Measurements from ENCODE around the gene PQBP1.
"Not testable (repeated sequence)": the region's sequence is repeated elsewhere in the genome, so short reads cannot be mapped to it uniquely, and the experiment has no call there.

The PQBP1 gene

DNA sequence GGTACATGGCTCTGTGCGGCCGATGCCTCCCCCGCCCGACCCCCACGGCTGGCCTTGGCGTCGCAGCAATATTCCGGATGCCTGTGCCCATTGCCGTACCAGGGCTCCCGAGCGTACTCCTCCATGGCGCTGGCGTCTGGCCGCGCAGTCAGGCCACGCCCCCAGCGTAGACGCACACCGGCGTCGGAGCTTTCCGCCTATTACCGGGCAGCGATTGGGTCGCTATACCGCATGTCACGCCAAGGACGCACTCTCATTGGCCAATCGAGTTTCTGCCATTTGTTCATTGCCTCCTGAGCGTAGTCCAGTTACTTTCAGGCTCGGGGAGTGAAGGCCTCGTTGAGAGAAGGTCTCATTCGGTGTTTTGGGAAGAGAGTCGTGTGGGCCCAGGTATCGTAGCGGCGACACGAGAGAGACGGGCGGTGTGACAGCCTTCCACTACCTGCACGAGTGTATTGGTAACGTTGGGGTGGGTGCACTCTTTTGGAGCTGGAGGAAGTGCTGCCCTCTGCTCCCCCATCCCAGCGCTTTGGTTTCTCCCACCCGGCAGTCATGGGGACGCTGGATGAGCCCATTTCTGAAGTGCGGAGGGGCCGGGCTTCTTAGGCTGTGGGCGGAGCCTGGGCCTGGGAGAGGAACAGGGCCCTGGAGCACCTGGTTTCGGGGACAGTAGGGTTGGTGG, at the start of gene PQBP1, which contains the start of gene TIMM17B:
Gene PQBP1, plus strand, starts transcription at position 306 of the 682 bp plus-strand sequence. CDS start 580 bp downstream, outside the sequence.
Gene TIMM17B, minus strand, starts transcription at position 144 of the 682 bp plus-strand sequence. Its CDS starts 19 bp downstream, at position 125.
- peak; percentile 93 for DNase-seq

GRCh38 chrX:48848847-48849246, 48.9 kb upstream of the PQBP1 start:
- DNase-seq = no peak

- DNase-seq = no peak
These were observed 44.9 kb upstream of the PQBP1 start for GRCh38 chrX:48852857-48853256.

GRCh38 chrX:48853494-48853893, 44.2 kb upstream of the PQBP1 start:
- not testable (repeated sequence) for DNase-seq

GRCh38 chrX:48854121-48854804, 43.5 kb upstream of the PQBP1 start:
- not testable (repeated sequence) for DNase-seq

DNA sequence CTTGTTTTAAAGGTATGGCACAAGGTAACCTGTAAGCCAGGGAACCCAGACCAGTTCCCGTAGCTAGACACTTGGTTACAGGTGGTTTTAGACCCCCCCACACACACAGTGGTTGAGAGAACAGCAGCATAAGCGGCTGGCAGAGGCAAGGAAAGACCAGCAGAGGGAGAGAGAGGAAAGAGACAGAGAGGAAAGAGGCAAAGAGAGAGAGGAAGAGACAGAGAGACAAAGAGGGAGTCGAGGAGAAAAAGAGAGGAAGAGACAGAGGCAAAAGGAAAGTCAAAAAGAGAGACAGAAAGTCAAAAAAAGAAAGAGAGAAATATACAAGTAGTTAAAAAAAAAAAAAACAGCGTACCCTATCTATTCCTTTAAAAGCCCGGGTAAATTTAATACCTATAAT, 42.8 kb upstream of the PQBP1 start:
- no peak for DNase-seq

DNA sequence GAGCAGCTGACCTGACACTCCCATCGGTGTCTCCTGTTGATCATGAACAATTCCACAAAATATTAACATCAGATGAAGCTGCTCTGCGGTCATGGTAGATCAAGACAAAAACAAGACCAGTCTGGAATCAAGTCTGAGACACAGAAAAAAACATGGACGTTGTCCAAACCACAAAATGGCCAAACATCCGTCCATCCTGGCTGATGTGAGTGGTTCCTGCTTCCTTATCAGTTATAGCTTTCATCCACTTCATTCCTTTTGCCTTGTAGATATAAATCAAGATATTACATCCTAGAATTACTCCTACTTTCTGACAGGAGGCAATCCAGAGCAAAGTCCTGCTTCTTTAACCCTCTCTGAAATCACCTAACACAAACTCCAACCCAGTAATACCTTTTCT, 33.5 kb upstream of the PQBP1 start:
- no peak for DNase-seq

DNA sequence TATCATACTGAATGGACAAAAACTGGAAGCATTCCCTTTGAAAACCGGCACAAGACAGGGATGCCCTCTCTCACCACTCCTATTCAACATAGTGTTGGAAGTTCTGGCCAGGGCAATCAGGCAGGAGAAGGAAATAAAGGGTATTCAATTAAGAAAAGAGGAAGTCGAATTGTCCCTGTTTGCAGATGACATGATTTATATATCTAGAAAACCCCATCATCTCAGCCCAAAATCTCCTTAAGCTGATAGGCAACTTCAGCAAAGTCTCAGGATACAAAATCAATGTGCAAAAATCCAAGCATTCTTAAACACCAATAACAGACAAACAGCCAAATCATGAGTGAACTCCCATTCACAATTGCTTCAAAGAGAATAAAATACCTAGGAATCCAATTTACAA, 25.7 kb upstream of the PQBP1 start:
- DNase-seq = not testable (repeated sequence)

- not testable (repeated sequence) for DNase-seq
These were observed 20.8 kb upstream of the PQBP1 start for GRCh38 chrX:48876944-48877343.

GRCh38 chrX:48883729-48884128, 14.0 kb upstream of the PQBP1 start:
- no peak for DNase-seq

GRCh38 chrX:48886586-48886985, 11.1 kb upstream of the PQBP1 start:
- not testable (repeated sequence) for DNase-seq

GRCh38 chrX:48890296-48890925, 7.3 kb upstream of the PQBP1 start:
- no peak for DNase-seq

DNA sequence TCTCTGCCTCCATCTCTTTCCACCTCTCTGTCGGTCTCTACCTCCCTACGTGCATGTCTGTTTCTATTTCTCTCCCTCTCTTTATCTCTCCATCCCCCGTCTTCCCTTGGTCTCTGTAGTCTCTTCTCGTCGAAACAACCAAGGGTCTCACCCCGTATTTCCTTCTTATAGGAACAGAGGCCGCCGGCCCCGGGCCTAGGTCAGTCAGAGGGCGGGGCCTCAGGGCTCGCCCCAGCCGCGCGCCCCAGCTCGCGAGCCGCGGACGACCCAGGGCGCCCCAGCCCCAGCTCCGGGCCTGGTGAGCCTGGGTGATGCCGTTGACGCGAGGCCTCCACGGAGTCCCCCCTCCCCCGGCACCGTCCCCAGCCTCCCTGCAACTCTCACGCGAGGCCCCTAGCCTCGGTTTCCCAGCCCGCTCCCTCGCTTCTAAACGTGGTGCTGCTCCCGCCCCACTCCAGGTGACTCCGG, 6.8 kb upstream of the PQBP1 start:
- no peak for DNase-seq

- DNase-seq = peak; percentile 78
These were observed 6.1 kb upstream of the PQBP1 start for GRCh38 chrX:48891402-48892288.

- DNase-seq = no peak
These were observed 4.8 kb upstream of the PQBP1 start for GRCh38 chrX:48892896-48893295.

GRCh38 chrX:48893556-48894348, 4.0 kb upstream of the PQBP1 start:
- no peak for DNase-seq

- no peak for DNase-seq
These were observed 2.8 kb upstream of the PQBP1 start for GRCh38 chrX:48894891-48895290.

DNA sequence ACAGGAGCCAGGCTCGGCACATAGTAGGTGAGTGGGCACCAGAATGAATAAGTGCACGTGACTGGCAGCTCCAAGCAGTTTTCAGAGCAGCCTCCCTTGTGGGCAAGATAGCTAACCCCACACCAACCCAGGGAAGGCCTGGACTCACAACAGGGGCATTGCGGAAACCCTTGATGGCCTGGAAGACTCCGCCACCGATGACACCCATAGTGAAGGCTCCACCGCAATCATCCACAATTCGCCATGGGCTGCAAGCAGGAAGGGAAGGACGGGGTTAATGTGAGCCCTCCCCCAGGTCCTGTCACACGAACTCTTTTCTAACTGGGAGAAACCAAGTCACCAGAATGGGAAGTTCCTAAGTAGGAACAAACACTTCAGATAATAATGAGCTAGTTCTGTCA, 1.1 kb upstream of the PQBP1 start:
- DNase-seq = no peak

DNA sequence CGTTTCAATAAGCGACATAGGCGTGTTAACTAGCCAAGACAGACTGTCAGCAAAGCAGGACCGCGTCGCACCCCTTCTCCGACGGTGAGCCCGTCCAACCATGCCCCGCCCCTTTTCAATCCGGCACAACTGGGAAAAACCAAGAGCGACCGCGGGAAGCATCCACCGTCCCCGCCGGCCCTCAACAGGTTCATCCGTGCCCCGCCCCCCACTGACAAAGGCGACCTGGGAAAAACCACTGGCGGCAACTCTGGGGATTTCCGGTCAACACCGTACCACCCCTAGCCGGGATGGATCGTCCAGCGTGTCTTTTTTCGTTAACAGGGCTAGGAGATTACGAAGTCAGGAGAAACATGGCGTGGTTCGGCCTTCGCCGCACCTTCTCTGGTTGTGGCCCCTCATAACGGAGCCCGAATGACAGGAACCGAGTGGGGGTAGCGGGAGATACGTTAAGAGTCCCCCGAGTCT, 539 bp upstream of the PQBP1 start:
- DNase-seq = peak; percentile 73

- no peak for DNase-seq
These were observed 1.3 kb downstream of the PQBP1 start for GRCh38 chrX:48899078-48899410.

GRCh38 chrX:48901069-48901468, 3.3 kb downstream of the PQBP1 start:
- DNase-seq = no peak

- DNase-seq = no peak
These were observed 4.4 kb downstream of the PQBP1 start for GRCh38 chrX:48902135-48902534.
